Immature natural killer cell (primary cell): ENCODE data around the gene CCDC92B. TPM values are rescaled to one million over a fixed set of nuclear protein-coding genes. Genes with fewer than 3 reads are reported as not detected.

Experiments used
- DNase-seq, 3 donors: peaks; one replicate each; pipeline ENCODE4 v3.0.0; 2022; ENCODE audit warnings: mixed read lengths in 1 of 3
- H3K27ac Mint-ChIP-seq, 6 donors: one replicate each; pipeline ENCODE4 v1.8.0; 2020; ENCODE audit warnings: mixed read lengths in 6 of 6, mild to moderate bottlenecking in 5 of 6, inconsistent platforms in 4 of 6, moderate library complexity in 3 of 6
- H3K27me3 Mint-ChIP-seq, 3 donors: one replicate each; pipeline ENCODE4 v1.8.0; 2020 to 2021; ENCODE audit warnings: low read depth in 3 of 3, mild to moderate bottlenecking in 3 of 3, mixed read lengths in 3 of 3, moderate library complexity in 3 of 3, inconsistent platforms in 1 of 3
- H3K36me3 Mint-ChIP-seq, 3 donors: one replicate each; pipeline ENCODE4 v1.8.0; 2020; ENCODE audit warnings: mixed read lengths in 3 of 3, inconsistent platforms in 2 of 3, mild to moderate bottlenecking in 2 of 3
- H3K4me1 Mint-ChIP-seq, 2 donors: one replicate each; pipeline ENCODE4 v1.8.0; 2020; ENCODE audit warnings: inconsistent platforms in 2 of 2, mild to moderate bottlenecking in 2 of 2, mixed read lengths in 2 of 2, moderate library complexity in 1 of 2
- H3K4me3 Mint-ChIP-seq, 5 donors: one replicate each; pipeline ENCODE4 v1.8.0; 2020; ENCODE audit warnings: mild to moderate bottlenecking in 5 of 5, mixed read lengths in 5 of 5, inconsistent platforms in 3 of 5, moderate library complexity in 3 of 5
- H3K9me3 Mint-ChIP-seq, 6 donors: one replicate each; pipeline ENCODE4 v1.8.0; 2020; ENCODE audit warnings: mild to moderate bottlenecking in 6 of 6, mixed read lengths in 6 of 6, inconsistent platforms in 4 of 6, moderate library complexity in 3 of 6
- polyA plus RNA-seq, 3 donors: library from polyadenylated mRNA; unstranded; fragments of 300-500 nt; fragmentation: Illumina TruSeq; gene quantifications; one replicate each; pipeline ENCODE4 v1.2.3, GENCODE V29; 2021

Gene CCDC92B
- polyA plus RNA-seq: not detected

- Mint-ChIP-seq H3K36me3 (no peaks in the 10 kb centered on the region), H3K27me3 (peaks cover 27 to 32% (median 30%) of the 10 kb centered on the region in 3 donors), H3K4me3 (no peak within 1 kb of the TSS), H3K9me3 (peaks cover 0 to 3% (median 0%) of the 10 kb centered on the region in 6 donors), H3K27ac (no peak within 1 kb of the TSS), H3K4me1 (peaks cover 2 to 6% of the 10 kb centered on the region in 2 donors)
- DNase-seq: no peak
Measured at GRCh38 chr17:2749058-2749783, at the start of gene CCDC92B. Gene CCDC92B, minus strand, starts transcription at chr17:2749652. Its CDS starts 14,507 bp downstream, at chr17:2735145.

- Mint-ChIP-seq H3K4me3 (peak overlapping the region; percentile 98 to 100 (median 99)), H3K9me3 (no peaks in the 10 kb centered on the region), H3K27ac (peak overlapping the region; percentile 56 to 90 (median 78)), H3K36me3 (peaks cover 29 to 40% (median 36%) of the 10 kb centered on the region in 3 donors), H3K27me3 (peaks cover 8 to 19% (median 9%) of the 10 kb centered on the region in 3 donors), H3K4me1 (peaks cover 87 to 89% of the 10 kb centered on the region in 2 donors)
- DNase-seq: peak; percentile 35 to 46 (median 40)
Measured at GRCh38 chr17:2798678-2799077, 49.2 kb upstream of the CCDC92B start.

- Mint-ChIP-seq H3K36me3 (peaks cover 24 to 35% (median 32%) of the 10 kb centered on the region in 3 donors), H3K27ac (peak overlapping the region; percentile 78 to 97 (median 92)), H3K27me3 (peaks cover 8 to 20% (median 11%) of the 10 kb centered on the region in 3 donors), H3K4me3 (peak overlapping the region; percentile 98 to 100 (median 99)), H3K9me3 (no peaks in the 10 kb centered on the region), H3K4me1 (peaks cover 87 to 89% of the 10 kb centered on the region in 2 donors)
- no peak for DNase-seq
Measured at GRCh38 chr17:2798188-2798587, 48.7 kb upstream of the CCDC92B start.

DNA sequence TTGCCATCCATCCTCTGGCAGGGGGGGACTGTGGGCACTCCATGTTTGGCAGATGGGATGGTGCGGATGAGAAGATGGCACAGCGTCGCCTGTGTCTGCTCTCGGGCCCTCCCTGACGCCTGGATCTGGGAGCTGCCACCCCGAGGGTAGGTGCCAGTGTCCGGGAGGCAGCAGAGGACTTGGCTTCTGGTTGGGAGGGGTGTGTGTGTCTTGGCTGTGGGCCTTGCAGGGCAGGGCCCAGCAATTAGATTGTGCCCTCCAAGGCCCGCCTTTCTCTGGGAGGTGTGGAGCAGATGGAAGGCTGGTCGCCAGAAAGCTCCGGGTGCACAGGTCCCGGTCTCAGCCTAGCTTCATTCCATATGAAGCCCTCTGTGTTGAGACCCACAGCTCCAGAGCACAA is 48.2 kb upstream of the CCDC92B start:
- Mint-ChIP-seq H3K9me3 (no peaks in the 10 kb centered on the region), H3K4me1 (peaks cover 87 to 89% of the 10 kb centered on the region in 2 donors), H3K27ac (peak overlapping the region; percentile 78 to 97 (median 92)), H3K36me3 (peaks cover 19 to 30% (median 26%) of the 10 kb centered on the region in 3 donors), H3K27me3 (peaks cover 13 to 24% (median 16%) of the 10 kb centered on the region in 3 donors), H3K4me3 (peak overlapping the region; percentile 98 to 100 (median 99))
- no peak for DNase-seq

DNA sequence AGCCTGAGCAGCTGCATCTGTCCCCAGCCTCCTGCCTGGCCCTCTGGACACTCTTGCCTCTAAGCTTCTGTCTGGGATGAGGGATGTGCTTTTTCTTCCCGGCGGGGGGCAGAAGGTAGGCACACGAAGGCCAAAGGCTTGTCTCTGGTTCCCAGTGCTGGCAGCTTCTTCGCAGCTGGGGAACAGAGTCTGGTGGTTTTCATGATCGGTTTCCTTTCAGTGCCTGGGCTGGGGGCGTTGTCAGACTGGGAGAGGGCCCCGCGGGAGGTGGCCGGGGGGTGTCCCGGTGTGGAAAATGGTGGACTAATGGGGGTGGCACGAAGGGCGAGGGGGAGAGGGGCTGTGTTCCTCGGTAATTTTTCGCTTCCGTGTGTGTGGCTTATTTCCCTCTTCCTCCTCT is 47.8 kb upstream of the CCDC92B start:
- Mint-ChIP-seq H3K4me1 (peaks cover 87 to 89% of the 10 kb centered on the region in 2 donors), H3K27me3 (peaks cover 17 to 28% (median 20%) of the 10 kb centered on the region in 3 donors), H3K36me3 (peaks cover 17 to 27% (median 24%) of the 10 kb centered on the region in 3 donors), H3K27ac (peak overlapping the region; percentile 78 to 97 (median 92)), H3K4me3 (peak overlapping the region; percentile 98 to 100 (median 99)), H3K9me3 (no peaks in the 10 kb centered on the region)
- DNase-seq: no peak

GRCh38 chr17:2796164-2797125 is 47.0 kb upstream of the CCDC92B start, which contains the start of gene RAP1GAP2:
Gene RAP1GAP2, plus strand, starts transcription at chr17:2796438. Its CDS starts 90 bp downstream, at chr17:2796528.
- H3K9me3 Mint-ChIP-seq: no peaks in the 10 kb centered on the region
- peak within 1 kb of the TSS; percentile 98 to 100 (median 99) for H3K4me3 Mint-ChIP-seq
- H3K27ac Mint-ChIP-seq: peak within 1 kb of the TSS; percentile 78 to 97 (median 92)
- peaks cover 24 to 36% (median 28%) of the 10 kb centered on the region in 3 donors for H3K27me3 Mint-ChIP-seq
- peaks cover 87 to 89% of the 10 kb centered on the region in 2 donors for H3K4me1 Mint-ChIP-seq
- H3K36me3 Mint-ChIP-seq: peaks cover 13 to 20% (median 17%) of the 10 kb centered on the region in 3 donors
- DNase-seq: peak; percentile 91 to 93 (median 92)

DNA sequence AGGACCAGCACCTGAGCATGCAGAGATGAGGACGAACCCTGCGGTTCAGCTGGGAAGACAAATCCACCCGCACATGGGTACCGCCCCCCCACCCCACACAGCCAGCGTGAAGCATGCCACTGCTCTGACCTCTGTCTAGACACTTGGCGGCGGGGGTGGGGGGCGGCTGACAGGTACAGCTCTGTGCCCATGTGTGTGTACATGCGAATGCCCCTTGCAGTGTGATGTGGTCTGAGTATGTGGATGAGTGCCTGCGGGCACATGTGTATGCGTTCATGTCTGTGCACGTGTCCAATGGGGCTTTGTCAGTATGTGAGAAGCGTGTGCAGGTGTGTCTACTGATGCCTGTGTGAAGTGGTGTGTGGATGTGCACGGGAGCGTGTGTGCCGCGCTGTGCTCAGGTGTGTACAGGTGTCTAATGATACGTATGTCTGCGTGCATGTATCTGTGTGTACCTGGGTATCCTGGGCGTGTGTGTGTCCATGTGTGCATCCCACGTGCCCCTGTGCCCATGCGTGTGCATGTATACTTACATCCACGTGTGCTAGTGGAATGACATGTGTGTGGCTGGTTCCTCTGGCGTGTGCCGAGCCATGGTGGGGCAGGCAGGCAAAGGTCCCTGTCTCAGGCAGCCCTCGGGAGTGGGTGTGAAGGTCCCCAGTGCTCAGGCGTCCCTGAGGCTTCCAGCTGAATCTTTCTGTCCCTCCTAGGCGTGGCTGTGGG is 46.1 kb upstream of the CCDC92B start:
- Mint-ChIP-seq H3K4me1 (peaks cover 91 to 94% of the 10 kb centered on the region in 2 donors), H3K27ac (peak overlapping the region; percentile 78 to 97 (median 92)), H3K9me3 (no peaks in the 10 kb centered on the region), H3K27me3 (peaks cover 24 to 36% (median 29%) of the 10 kb centered on the region in 3 donors), H3K36me3 (peaks cover 13 to 19% (median 16%) of the 10 kb centered on the region in 3 donors), H3K4me3 (peak overlapping the region; percentile 98 to 100 (median 99))
- peak in 1 of 3 donors; percentile 24 for DNase-seq

DNA sequence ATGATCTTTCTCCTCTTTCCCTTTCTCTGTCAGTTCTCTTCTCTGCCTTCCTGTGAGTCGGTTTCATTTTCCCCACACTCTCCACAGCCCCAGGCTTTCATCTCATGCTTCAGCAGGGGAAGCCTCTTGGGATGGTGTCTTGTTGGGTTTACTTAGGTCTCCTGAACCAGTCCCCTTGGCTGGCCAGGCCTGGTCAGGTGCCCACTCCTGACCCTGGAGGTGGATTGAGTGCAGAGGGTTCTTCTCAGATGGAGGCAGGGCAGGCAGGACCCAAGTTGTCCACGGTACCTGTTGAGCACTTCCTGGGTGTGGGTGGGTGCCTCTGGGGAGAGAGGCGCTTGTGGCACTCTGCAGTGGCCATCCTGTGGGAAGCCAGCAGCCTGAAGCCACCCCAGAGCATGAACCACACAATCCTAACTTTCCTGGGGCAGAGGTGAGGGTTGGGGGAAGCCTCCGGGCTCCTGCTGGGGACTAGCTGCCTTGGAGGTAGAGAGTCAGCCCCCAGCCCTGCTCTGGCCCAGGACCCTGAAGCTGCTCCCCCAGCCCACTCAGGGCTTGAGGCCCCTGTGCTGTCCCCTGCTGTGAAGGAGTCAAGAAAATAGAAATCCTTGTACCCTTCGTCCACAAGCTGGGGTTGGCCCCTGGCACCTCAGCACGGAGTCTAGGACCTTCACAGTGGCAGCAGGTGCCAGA is 44.8 kb upstream of the CCDC92B start:
- Mint-ChIP-seq H3K36me3 (peaks cover 9 to 12% (median 11%) of the 10 kb centered on the region in 3 donors), H3K27me3 (peaks cover 27 to 34% (median 29%) of the 10 kb centered on the region in 3 donors), H3K4me1 (peaks cover 87 to 93% of the 10 kb centered on the region in 2 donors), H3K9me3 (no peaks in the 10 kb centered on the region), H3K4me3 (peak overlapping the region; percentile 98 to 100 (median 99)), H3K27ac (peak overlapping the region; percentile 86 to 97 (median 92))
- peak in 1 of 3 donors; percentile 24 for DNase-seq

GRCh38 chr17:2792366-2793169 is 43.1 kb upstream of the CCDC92B start:
- H3K27ac Mint-ChIP-seq: peak overlapping the region; percentile 86 to 97 (median 92)
- no peaks in the 10 kb centered on the region for H3K9me3 Mint-ChIP-seq
- H3K4me3 Mint-ChIP-seq: peak overlapping the region; percentile 98 to 100 (median 99)
- H3K4me1 Mint-ChIP-seq: peaks cover 77 to 90% of the 10 kb centered on the region in 2 donors
- H3K36me3 Mint-ChIP-seq: peaks cover 5 to 8% (median 7%) of the 10 kb centered on the region in 3 donors
- peaks cover 27 to 29% (median 29%) of the 10 kb centered on the region in 3 donors for H3K27me3 Mint-ChIP-seq
- peak; percentile 94 to 97 (median 94) for DNase-seq

DNA sequence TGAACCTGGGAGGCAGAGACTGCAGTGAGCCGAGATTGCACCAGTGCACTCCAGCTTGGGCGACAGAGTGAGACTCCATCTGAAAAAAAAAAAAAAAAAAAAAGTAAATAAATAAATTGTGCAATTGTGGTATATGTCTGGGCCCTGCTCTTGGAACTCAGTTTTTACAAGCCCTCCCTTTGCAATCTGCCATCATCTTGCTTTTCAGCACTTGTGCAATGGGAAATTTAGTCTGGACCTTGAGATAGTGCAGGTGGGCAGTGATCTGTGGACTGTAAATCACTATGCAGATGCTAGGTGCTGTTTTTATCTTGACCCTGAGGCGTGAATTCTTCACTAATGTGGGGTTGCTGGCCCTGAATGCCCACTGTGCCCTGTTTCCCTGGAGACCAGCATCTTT is 40.2 kb upstream of the CCDC92B start:
- Mint-ChIP-seq H3K4me1 (peaks cover 65 to 79% of the 10 kb centered on the region in 2 donors), H3K27me3 (peaks cover 20% of the 10 kb centered on the region in 3 donors), H3K9me3 (no peaks in the 10 kb centered on the region), H3K36me3 (no peaks in the 10 kb centered on the region), H3K4me3 (no peak overlapping the region), H3K27ac (peak overlapping the region in 1 of 6 donors; percentile 59)
- no peak for DNase-seq

GRCh38 chr17:2786176-2786881 is 36.9 kb upstream of the CCDC92B start:
- H3K27me3 Mint-ChIP-seq: peaks cover 0 to 4% (median 2%) of the 10 kb centered on the region in 3 donors
- H3K4me3 Mint-ChIP-seq: peak overlapping the region in 3 of 5 donors; percentile 26 to 27 (median 27)
- no peaks in the 10 kb centered on the region for H3K36me3 Mint-ChIP-seq
- peaks cover 31 to 45% of the 10 kb centered on the region in 2 donors for H3K4me1 Mint-ChIP-seq
- no peaks in the 10 kb centered on the region for H3K9me3 Mint-ChIP-seq
- peak; percentile 93 to 95 (median 94) for DNase-seq
- H3K27ac Mint-ChIP-seq: peak overlapping the region in 2 of 6 donors; percentile 12 to 22
